H54 (cell line): Measurements from ENCODE around the gene RAB35.
A peak's percentile ranks its signal among the peaks of the same experiment; 100 is the strongest.

Source experiments
- DNase-seq: peaks from one replicate; pipeline ENCODE4 v3.0.0; 2011; ENCODE audit warnings: low spot score, mixed read lengths; ENCODE audit not compliant: insufficient read length
- FAIRE-seq: peaks from 3 replicates; lab custom pipeline; 2011; peaks lifted over from hg19 to GRCh38; lab: Jason Lieb, UNC
- POLR2A ChIP-seq: IDR thresholded peaks from 2 replicates; pipeline ENCODE4 v1.6.1; 2011; ENCODE audit warnings: low read depth, mild to moderate bottlenecking, low read length

Gene RAB35

GRCh38 chr12:120125029-120125428 lies 8.5 kb upstream of the RAB35 start:
- FAIRE-seq: no peak
- no peak for DNase-seq
- no peak for TF ChIP-seq POLR2A

DNA sequence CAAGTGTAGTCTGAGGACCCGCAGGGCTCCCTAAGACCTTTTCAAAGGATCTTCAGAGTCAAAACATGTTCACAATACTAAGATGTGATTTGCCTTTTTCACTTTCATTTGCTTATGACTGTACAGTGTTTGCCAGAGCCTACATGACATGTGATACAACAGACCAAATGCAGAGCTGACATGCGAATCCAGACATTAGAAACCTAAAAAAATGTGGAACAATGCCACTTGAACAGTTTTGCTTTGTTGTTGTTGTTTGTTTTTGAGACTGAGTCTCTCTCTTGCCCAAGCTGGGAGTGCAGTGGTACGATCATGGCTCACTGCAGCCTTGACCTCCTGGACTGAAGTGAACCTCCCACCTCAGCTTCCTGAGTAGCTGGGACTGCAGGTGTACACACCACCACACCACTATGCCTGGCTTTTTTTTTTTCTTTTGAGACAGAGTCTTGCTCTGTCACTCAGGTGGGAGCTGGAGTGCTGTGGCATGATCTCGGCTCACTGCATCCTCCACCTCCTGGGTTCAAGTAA lies 5.3 kb upstream of the RAB35 start:
- no peak for TF ChIP-seq POLR2A
- no peak for FAIRE-seq
- DNase-seq: no peak

DNA sequence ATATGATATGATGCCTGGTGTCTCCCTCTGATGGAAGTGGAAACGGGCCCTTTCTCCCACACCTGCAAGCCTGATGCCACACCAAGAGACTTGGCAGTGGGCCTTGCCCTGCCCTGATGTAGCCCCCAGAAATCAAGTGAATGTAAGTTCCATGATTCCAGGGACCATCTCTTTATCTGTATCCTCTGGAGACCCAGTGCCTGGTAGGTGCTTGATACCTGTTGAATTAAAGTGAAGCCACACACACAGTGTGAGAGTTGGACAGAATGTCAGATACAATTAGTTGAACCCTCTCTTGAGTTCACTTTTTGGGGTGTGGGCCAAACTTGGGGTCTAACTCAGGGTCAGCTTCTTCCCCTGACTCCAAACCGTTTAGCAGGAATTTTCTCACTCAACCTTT lies 4.8 kb upstream of the RAB35 start:
- FAIRE-seq (no peak), DNase-seq (no peak)
- TF ChIP-seq POLR2A: no peak

DNA sequence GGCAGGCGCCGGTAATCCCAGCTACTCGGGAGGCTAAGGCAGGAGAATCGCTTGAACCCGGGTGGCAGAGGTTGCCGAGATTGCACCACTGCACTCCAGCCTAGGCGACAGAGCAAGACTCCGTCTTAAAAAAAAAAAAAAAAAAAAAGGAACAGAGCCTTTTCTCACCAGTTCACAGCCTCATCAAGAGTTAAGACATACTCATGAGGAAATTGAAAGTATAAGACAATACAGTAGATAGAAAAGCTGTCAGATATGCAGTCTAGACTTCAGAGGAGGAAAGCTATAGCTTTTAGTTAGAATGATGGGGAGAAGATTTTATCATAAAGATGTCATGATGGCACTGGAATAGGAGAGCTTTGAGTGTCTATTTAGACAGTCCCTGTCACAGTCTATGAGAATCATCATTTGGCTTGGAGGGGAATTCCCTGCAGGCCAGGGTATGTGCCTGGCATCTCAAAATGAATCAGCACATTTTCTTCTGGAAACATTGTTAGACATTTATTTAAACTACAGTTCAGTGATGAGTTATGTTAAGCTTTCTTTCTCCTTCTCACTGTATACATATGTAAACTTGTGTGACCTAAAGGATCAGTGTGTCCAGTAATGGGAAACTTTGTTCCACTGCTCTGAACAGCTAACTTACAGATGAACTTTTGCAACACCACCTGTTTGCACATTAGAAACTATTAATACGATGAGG lies 2.9 kb upstream of the RAB35 start:
- DNase-seq (no peak), FAIRE-seq (no peak)

DNA sequence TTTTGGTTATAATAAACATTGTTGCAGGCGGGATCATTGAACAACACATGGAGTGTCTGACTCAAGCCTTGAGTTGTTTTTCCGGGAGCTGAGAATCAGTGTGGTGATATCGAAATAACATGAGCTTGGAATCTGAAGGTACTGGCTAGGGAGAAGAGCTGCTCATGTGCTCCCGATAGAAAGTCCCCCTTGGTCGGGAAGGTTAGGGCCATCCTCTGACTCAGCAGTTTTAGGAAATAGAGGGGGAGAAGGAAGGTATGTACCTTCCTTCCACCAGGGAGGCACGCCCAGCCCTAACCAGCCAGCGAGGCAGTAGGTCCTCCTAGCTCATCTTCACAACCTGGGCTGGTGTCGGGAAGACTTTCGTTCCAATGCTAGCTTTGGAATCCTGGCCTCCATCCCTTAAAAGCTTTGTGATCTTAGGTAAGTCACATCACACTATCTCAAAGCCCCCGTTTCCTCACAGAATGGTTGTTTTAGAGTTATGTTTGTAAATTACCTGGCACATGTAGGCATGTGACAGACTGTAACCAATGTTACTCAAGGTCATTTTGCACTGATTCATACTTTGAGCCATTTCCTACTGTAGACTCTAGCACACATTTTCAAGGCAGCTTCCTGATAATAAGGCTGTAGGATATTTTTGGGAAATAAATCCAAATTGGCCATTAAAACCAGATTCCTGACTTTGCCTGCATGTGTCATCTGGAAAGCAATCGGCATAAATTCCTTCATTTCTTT lies 1.9 kb upstream of the RAB35 start:
- no peak for TF ChIP-seq POLR2A
- DNase-seq: no peak
- no peak for FAIRE-seq

More for the DNA sequence above, 2.9 kb upstream of the RAB35 start:
- TF ChIP-seq POLR2A: no peak

- no peak for FAIRE-seq
- no peak for DNase-seq
- TF ChIP-seq POLR2A: no peak
These were observed 1.4 kb upstream of the RAB35 start for GRCh38 chr12:120117961-120118320.

DNA sequence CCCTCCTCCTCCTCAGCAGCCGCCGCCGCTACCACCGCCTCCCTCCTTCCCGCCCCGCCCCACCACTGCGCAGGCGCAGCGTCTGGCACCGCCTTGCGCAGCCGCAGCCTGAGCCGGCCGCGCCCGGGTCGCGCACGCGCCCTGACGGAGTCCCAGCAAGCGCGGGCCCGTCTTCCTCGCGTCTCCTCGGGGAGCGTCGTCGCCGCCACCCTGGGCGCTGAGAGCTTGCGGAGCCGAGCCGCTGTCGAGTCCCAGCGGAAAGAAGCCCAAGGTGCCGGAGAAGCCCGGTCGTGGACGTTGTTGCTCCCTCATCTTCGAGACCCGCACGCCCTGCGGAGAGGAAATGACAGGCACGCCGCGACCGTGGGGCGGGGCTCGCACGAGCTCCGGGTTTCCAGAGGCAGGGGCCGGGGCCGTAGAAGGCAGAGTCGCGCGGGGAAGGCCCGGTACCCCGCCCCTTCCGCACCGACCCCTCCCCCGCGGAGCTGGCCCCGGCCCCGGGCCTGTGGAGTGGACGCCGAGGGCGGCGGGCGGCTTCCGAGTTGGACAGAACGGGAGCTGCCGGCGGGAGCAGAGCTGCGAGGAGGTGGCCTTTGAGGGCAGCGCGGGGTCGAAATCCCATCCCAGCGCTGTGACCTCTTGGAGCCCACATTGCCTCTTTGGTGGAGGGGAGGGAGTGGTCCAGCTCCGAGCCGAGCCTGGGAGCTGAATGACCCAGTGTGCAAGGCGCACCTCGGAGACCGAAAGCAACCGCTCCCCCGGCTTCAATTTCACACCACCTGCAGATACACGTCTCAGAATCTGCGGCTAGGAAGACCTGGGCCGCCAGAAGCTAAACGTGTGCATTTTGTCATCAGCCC lies 469 bp upstream of the RAB35 start:
- FAIRE-seq (no peak), DNase-seq (peak; percentile 96)
- peak; percentile 92 for TF ChIP-seq POLR2A

GRCh38 chr12:120115692-120116440 lies 687 bp downstream of the RAB35 start:
- TF ChIP-seq POLR2A: no peak
- peak; percentile 59 for DNase-seq
- no peak for FAIRE-seq

GRCh38 chr12:120115066-120115465 lies 1.5 kb downstream of the RAB35 start:
- FAIRE-seq: no peak
- no peak for TF ChIP-seq POLR2A
- DNase-seq: no peak

GRCh38 chr12:120110550-120111501 lies 5.7 kb downstream of the RAB35 start:
- DNase-seq (no peak), FAIRE-seq (no peak)
- no peak for TF ChIP-seq POLR2A

GRCh38 chr12:120109570-120110267 lies 6.8 kb downstream of the RAB35 start:
- no peak for TF ChIP-seq POLR2A
- DNase-seq (no peak), FAIRE-seq (no peak)

- no peak for TF ChIP-seq POLR2A
- FAIRE-seq: no peak
These were observed 10.4 kb downstream of the RAB35 start for GRCh38 chr12:120106151-120106550.

More at GRCh38 chr12:120106151-120106550, 10.4 kb downstream of the RAB35 start:
- DNase-seq: no peak
